A549 (cell line): ENCODE data around the gene KLRC3. TPM values are rescaled to one million over a fixed set of nuclear protein-coding genes. Genes with fewer than 3 reads are reported as not detected.
"Not testable (repeated sequence)": the region's sequence is repeated elsewhere in the genome, so short reads cannot be mapped to it uniquely, and the experiment has no call there.

Experiments used
- ATAC-seq, 2 experiments: fragments of 200-7000 bp in 1 of 2; fragments of >200 bp in 1 of 2; cut with Nextera tagmentation in 1 of 2; cut with Tn5 transposase in 1 of 2; 3 replicates each; pipeline versions ENCODE4 v1.8.0 to v1.9.1; 2018 to 2020; ENCODE audit warnings: mild to moderate bottlenecking in 1 of 2, moderate library complexity in 1 of 2
- CTCF ChIA-PET: fragments of 300-600 bp; sonication (Branson Sonifier 250); formaldehyde crosslinking; extraction: SDS; loops from one replicate; lab custom pipeline; 2021; ENCODE audit warnings: antibody characterized with exemption, inconsistent platforms; lab: Yijun Ruan, JAX
- POLR2A ChIA-PET: fragments of 350-600 bp; formaldehyde crosslinking; extraction: SDS; loops from one replicate; lab custom pipeline; 2021; ENCODE audit warnings: antibody characterized with exemption, inconsistent platforms; lab: Yijun Ruan, JAX
- DNase-seq, 2 experiments: peaks; one replicate each; pipeline versions ENCODE4 v3.0.0 to v3.0.0-alpha.2; 2011 to 2016; ENCODE audit warnings: low read depth in 1 of 2, low spot score in 1 of 2
- FAIRE-seq: peaks from 2 replicates; lab custom pipeline; 2011; peaks lifted over from hg19 to GRCh38; lab: Jason Lieb, UNC
- H3K27ac ChIP-seq, 2 experiments: fragments of >200 bp; sonication (Bioruptor Twin); formaldehyde crosslinking; 3 replicates each; pipeline ENCODE4 v1.5.1; 2016 to 2017
- H3K4me1 ChIP-seq: fragments of >200 bp; sonication (Bioruptor Twin); formaldehyde crosslinking; 3 replicates; pipeline ENCODE4 v1.6.1; 2016
- H3K4me2 ChIP-seq: fragments of >200 bp; sonication (Bioruptor Twin); formaldehyde crosslinking; 3 replicates; pipeline ENCODE4 v1.6.1; 2016
- H3K4me3 ChIP-seq: fragments of >200 bp; sonication (Bioruptor Twin); formaldehyde crosslinking; 3 replicates; pipeline ENCODE4 v1.5.1; 2016
- H3K9me3 ChIP-seq: fragments of >200 bp; sonication (Bioruptor Twin); formaldehyde crosslinking; 3 replicates; pipeline ENCODE4 v1.6.1; 2016
- CEBPB ChIP-seq, 2 experiments: fragments of >200 bp in 1 of 2; sonication (Bioruptor Twin) in 1 of 2; formaldehyde crosslinking in 1 of 2; IDR thresholded peaks; 2 replicates each; pipeline ENCODE4 v1.6.1; 2012 to 2016
- FOSL2 ChIP-seq, 2 experiments: fragments of 450-650 bp in 1 of 2; fragments of >200 bp in 1 of 2; sonication (Bioruptor Twin) in 1 of 2; formaldehyde crosslinking; IDR thresholded peaks; 2 replicates each; pipeline versions ENCODE4 v1.5.0 to v1.6.1; 2016 to 2020; ENCODE audit warnings: mild to moderate bottlenecking in 1 of 2, moderate library complexity in 1 of 2
- GATA3 ChIP-seq: IDR thresholded peaks from 2 replicates; pipeline ENCODE4 v1.6.1; 2012; ENCODE audit warnings: borderline replicate concordance
- JUN ChIP-seq, 2 experiments: fragments of >200 bp; sonication (Bioruptor Twin); formaldehyde crosslinking; IDR thresholded peaks; 2 replicates in 1 of 2; 3 replicates in 1 of 2; pipeline ENCODE4 v1.6.1; 2016 to 2017
- JUNB ChIP-seq: fragments of >200 bp; sonication (Bioruptor Twin); formaldehyde crosslinking; IDR thresholded peaks from 2 replicates; pipeline ENCODE4 v1.6.1; 2016
- MAX ChIP-seq: IDR thresholded peaks from 2 replicates; pipeline ENCODE4 v1.6.1; 2012
- WGBS: methylation state at CpG from one replicate; pipeline ENCODE4 v1.1.6; 2017; ENCODE audit errors: missing lambda C conversion rate; 5-methylcytosine and 5-hydroxymethylcytosine counted together
- polyA plus RNA-seq, 4 experiments: library from polyadenylated mRNA; depleted of rRNA in 3 of 4; stranded (reverse); fragments of >200 nt; fragmentation: RNase III in 1 of 4; extraction: RNeasy Plus Mini Kit Qiagen cat#74134 plus additional on column Dnase treatment in 1 of 4; gene quantifications; 2 replicates in 3 of 4; 3 replicates in 1 of 4; pipeline ENCODE4 v1.2.3, GENCODE V29; 2011 to 2017

KLRC3 gene
- polyA plus RNA-seq, 2 of the 4 experiments (the other 2 are of a cell fraction) = 0.10 TPM; not detected in 1

- FAIRE-seq, H3K4me3 ChIP-seq, H3K4me2 ChIP-seq, POLR2A ChIA-PET, H3K9me3 ChIP-seq, ATAC-seq, DNase-seq, CTCF ChIA-PET: not testable (repeated sequence)
- Histone ChIP-seq H3K27ac (peak overlapping the region in 1 of 2 experiments; percentile 50; a peak in 1 of 6 replicates), H3K4me1 (peaks cover 11% of the 10 kb centered on the region; the same call in 2 of the 3 replicates)
- WGBS = 90% methylated on average over 8 of the region's 8 CpGs
These were observed 20.7 kb upstream of the KLRC3 start for GRCh38 chr12:10441144-10441543.

- POLR2A ChIA-PET; H3K4me3 ChIP-seq; H3K27ac ChIP-seq; H3K9me3 ChIP-seq; CTCF ChIA-PET; TF ChIP-seq FOSL2 (IDR thresholded peaks at IDR 0.05): not testable (repeated sequence)
- ATAC-seq (peak; percentile 97 to 99), FAIRE-seq (peak; percentile 100), DNase-seq (peak in 1 of 2 experiments; percentile 84)
- Histone ChIP-seq H3K4me2 (peak overlapping the region; percentile 54; the same call in 2 of the 3 replicates), H3K4me1 (peaks cover 21% of the 10 kb centered on the region)
- WGBS = 1% methylated on average over 2 of the region's 2 CpGs
- TF ChIP-seq MAX (0 out of 2 replicates have a peak, but pooled peaks have one; percentile 41), JUNB (peak; percentile 62; the same call in 1 of the 2 replicates), GATA3 (peak; percentile 70), CEBPB (IDR thresholded peaks at IDR 0.05) (peak; percentile 27 to 74; a peak in 1 of 4 replicates), FOSL2 (CRISPR knock-in tag; IDR thresholded peaks at IDR 0.05) (peak; percentile 43; the same call in 1 of the 2 replicates), JUN (IDR thresholded peaks at IDR 0.05) (peak; percentile 23 to 48; a peak in 1 of 5 replicates)
- TF ChIP-seq, all 56 proteins: peak for 6; not testable (repeated sequence) for 50
These were observed 19.3 kb upstream of the KLRC3 start for GRCh38 chr12:10439608-10440274.

GRCh38 chr12:10437601-10438000, 17.2 kb upstream of the KLRC3 start:
- CTCF ChIA-PET, DNase-seq, POLR2A ChIA-PET, H3K9me3 ChIP-seq, H3K27ac ChIP-seq, H3K4me3 ChIP-seq, H3K4me2 ChIP-seq: not testable (repeated sequence)
- peaks cover 21% of the 10 kb centered on the region for H3K4me1 ChIP-seq
- FAIRE-seq (peak; percentile 100), ATAC-seq (peak; percentile 6 to 43; a peak in 1 of 6 replicates)
- WGBS = no CpG with 5 or more reads among the region's 2 CpGs

- Histone ChIP-seq H3K4me2 (peak within 1 kb of the TSS; percentile 27), H3K4me1 (peaks cover 21% of the 10 kb centered on the region)
- H3K9me3 ChIP-seq, H3K4me3 ChIP-seq, POLR2A ChIA-PET, H3K27ac ChIP-seq, CTCF ChIA-PET, DNase-seq, FAIRE-seq: not testable (repeated sequence)
- WGBS = 12% methylated on average over 3 of the region's 3 CpGs
- peak; percentile 25 to 27; a peak in 3 of 6 replicates for ATAC-seq
These were observed 15.4 kb upstream of the KLRC3 start, which contains the start of gene KLRC2 for GRCh38 chr12:10435816-10436215. Gene KLRC2 (minus strand): TSS chr12:10436010. CDS start chr12:10435986, 24 bp downstream.

- POLR2A ChIA-PET, H3K27ac ChIP-seq, H3K9me3 ChIP-seq, DNase-seq, CTCF ChIA-PET, H3K4me2 ChIP-seq, H3K4me3 ChIP-seq, H3K4me1 ChIP-seq, ATAC-seq: not testable (repeated sequence)
- WGBS = 87% methylated on average over 4 of the region's 4 CpGs
- FAIRE-seq = peak; percentile 96
These were observed 10.2 kb upstream of the KLRC3 start for GRCh38 chr12:10430623-10431022.

- WGBS = 96% methylated on average over 7 of the region's 8 CpGs
- Histone ChIP-seq H3K27ac (peak overlapping the region in 1 of 2 experiments; percentile 48; a peak in 3 of 6 replicates), H3K4me1 (peaks cover 17% of the 10 kb centered on the region)
- CTCF ChIA-PET, H3K9me3 ChIP-seq, FAIRE-seq, H3K4me2 ChIP-seq, ATAC-seq, H3K4me3 ChIP-seq, DNase-seq, POLR2A ChIA-PET: not testable (repeated sequence)
These were observed 5.5 kb upstream of the KLRC3 start for GRCh38 chr12:10425938-10426337.

GRCh38 chr12:10424260-10424899, 4.0 kb upstream of the KLRC3 start:
- H3K9me3 ChIP-seq, CTCF ChIA-PET, H3K4me3 ChIP-seq, H3K4me2 ChIP-seq, H3K27ac ChIP-seq, POLR2A ChIA-PET: not testable (repeated sequence)
- H3K4me1 ChIP-seq = peaks cover 27% of the 10 kb centered on the region
- 0% methylated on average over 1 of the region's 1 CpG for WGBS
- FAIRE-seq (peak; percentile 100), ATAC-seq (peak; percentile 98 to 99), DNase-seq (peak in 1 of 2 experiments; percentile 12)
